PC-3 (cell line): ENCODE data around the gene C10orf143.

Source experiments
- EZH2 ChIP-seq: fragments of 300-600 bp; sonication (generic); IDR thresholded peaks from one replicate; pipeline ENCODE4 v1.6.1; 2017; ENCODE audit warnings: antibody characterized with exemption, mild to moderate bottlenecking, low read length; ENCODE audit not compliant: unreplicated experiment
- EZH2phosphoT487 ChIP-seq: fragments of 300-600 bp; sonication (generic); IDR thresholded peaks from 2 replicates; pipeline ENCODE4 v1.6.1; 2018; ENCODE audit warnings: mild to moderate bottlenecking, antibody characterized with exemption, low read length, borderline replicate concordance
- TF ChIP-seq, protein P1 (sequence below): fragments of 300-600 bp; sonication (generic); conservative IDR thresholded peaks from 2 replicates; pipeline ENCODE4 v1.5.1; 2017; ENCODE audit warnings: antibody characterized with exemption, low read depth, mild to moderate bottlenecking, low read length

DNA sequence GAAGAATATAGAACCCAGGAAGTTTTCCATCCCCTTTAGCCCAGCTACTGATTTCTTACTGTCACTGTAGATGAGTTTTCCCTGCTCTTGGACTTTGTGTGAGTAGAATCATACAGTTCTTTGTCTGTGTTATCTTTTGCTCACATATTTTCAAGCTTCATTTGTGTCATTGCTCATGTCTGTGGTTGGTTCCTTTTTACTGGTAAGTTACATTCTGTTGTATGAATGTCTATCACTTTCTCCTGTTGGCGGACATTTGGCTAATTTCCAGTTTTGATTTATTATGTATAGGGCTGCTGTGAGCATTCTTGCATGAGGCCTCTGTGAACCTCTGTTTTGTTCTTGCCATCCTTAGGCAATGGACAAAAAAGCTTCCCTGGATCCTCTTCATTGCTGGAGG is 30.8 kb upstream of the C10orf143 start:
- TF ChIP-seq, protein P1, sequence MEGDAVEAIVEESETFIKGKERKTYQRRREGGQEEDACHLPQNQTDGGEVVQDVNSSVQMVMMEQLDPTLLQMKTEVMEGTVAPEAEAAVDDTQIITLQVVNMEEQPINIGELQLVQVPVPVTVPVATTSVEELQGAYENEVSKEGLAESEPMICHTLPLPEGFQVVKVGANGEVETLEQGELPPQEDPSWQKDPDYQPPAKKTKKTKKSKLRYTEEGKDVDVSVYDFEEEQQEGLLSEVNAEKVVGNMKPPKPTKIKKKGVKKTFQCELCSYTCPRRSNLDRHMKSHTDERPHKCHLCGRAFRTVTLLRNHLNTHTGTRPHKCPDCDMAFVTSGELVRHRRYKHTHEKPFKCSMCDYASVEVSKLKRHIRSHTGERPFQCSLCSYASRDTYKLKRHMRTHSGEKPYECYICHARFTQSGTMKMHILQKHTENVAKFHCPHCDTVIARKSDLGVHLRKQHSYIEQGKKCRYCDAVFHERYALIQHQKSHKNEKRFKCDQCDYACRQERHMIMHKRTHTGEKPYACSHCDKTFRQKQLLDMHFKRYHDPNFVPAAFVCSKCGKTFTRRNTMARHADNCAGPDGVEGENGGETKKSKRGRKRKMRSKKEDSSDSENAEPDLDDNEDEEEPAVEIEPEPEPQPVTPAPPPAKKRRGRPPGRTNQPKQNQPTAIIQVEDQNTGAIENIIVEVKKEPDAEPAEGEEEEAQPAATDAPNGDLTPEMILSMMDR, result no peak
- TF ChIP-seq EZH2 (no peak), EZH2phosphoT487 (no peak)
